ENCODE results near the gene STX18. TPM values are rescaled to one million over a fixed set of nuclear protein-coding genes. Genes with fewer than 3 reads are reported as not detected.

Gene STX18
- total RNA-seq, 3 donors from 2014 or later (not counting 1 experiment from before 2014, with no cell fraction given): 23.1 to 32.8 (median 29.0) TPM

DNA sequence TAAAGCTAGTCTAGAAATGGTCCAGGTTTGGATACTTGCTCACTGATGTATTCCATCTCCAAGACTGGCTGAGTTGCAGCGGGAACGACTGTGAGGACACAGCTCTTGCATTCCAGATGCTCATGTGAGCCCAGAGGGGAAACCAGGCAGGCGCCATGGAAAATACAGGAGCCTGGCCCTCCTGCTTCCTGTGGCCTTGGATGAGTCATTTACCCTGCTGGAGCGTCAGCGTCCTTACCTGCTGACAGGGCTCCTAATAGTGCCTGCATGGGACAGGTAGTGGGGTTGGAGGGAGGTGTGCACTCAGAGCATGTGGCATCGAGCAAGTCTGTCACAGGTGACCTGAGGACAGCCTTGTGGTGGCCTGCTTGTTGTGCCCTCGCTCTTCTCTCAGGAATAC lies 85.5 kb downstream of the STX18 start:
- Histone ChIP-seq H3K27ac (ENCODE audit: low read length) (no peak overlapping the region), H3K4me3 (ENCODE audit: low read length) (no peak overlapping the region), H3K4me1 (ENCODE audit: control insufficient read depth, insufficient read depth, low read length) (peaks cover 4% of the 10 kb centered on the region), H3K27me3 (ENCODE audit: control insufficient read depth, insufficient read depth, low read length) (no peaks in the 10 kb centered on the region), H3K36me3 (ENCODE audit: control insufficient read depth, insufficient read depth, low read length) (peaks cover 35% of the 10 kb centered on the region), H3K9me3 (ENCODE audit: control insufficient read depth, insufficient read depth, low read length) (no peaks in the 10 kb centered on the region)
- H3K4me3 Mint-ChIP-seq: no peak overlapping the region
- no peaks in the 10 kb centered on the region for H3K9me3 Mint-ChIP-seq
- intact Hi-C loops (cut with micrococcal nuclease): no loop called here
- DNase-seq (no peak), ATAC-seq (no peak)
- H3K4me1 Mint-ChIP-seq: peaks cover 2 to 10% of the 10 kb centered on the region in 2 donors
- H3K36me3 Mint-ChIP-seq: peaks cover 7% of the 10 kb centered on the region
- TF ChIP-seq, protein P1, sequence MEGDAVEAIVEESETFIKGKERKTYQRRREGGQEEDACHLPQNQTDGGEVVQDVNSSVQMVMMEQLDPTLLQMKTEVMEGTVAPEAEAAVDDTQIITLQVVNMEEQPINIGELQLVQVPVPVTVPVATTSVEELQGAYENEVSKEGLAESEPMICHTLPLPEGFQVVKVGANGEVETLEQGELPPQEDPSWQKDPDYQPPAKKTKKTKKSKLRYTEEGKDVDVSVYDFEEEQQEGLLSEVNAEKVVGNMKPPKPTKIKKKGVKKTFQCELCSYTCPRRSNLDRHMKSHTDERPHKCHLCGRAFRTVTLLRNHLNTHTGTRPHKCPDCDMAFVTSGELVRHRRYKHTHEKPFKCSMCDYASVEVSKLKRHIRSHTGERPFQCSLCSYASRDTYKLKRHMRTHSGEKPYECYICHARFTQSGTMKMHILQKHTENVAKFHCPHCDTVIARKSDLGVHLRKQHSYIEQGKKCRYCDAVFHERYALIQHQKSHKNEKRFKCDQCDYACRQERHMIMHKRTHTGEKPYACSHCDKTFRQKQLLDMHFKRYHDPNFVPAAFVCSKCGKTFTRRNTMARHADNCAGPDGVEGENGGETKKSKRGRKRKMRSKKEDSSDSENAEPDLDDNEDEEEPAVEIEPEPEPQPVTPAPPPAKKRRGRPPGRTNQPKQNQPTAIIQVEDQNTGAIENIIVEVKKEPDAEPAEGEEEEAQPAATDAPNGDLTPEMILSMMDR (IDR thresholded peaks at IDR 0.05): no peak
- H3K27me3 Mint-ChIP-seq (ENCODE audit: low read depth in 2 of 2): no peaks in the 10 kb centered on the region
- H3K27ac Mint-ChIP-seq: no peak overlapping the region
- WGBS (ENCODE audit: insufficient coverage): 94% methylated on average over 7 of the region's 7 CpGs

DNA sequence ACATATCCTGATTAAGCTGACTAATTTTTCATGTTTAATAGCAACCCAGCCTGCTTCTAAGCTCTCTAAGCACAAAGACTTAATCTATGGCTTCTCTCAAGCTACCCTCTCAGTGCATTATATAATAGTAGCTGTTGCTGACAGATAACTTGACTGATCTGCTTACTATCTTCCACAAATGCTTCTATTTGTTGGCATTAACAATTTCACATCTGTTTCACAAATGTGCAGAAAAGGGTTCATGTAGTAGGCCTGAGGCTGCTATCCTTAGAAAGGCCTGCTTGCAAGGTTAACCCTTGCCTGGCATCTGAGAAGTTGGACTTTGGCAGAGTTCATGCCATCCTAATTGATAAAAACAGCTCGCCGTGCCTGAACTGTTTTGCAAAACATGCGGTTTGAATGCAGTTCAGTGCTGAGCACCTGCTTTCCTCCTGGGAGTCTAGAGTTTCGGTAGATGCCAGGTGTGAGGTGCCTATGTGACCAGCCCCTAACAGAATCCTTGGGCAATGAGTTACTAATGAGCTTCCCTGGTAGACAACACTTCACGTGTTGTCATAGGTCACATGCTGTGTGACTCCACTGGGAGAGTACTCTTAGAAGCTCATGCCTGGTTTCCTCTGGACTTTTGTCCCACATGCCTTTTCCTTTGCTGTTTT lies 86.5 kb downstream of the STX18 start:
- no peaks in the 10 kb centered on the region for H3K9me3 ChIP-seq (ENCODE audit: control insufficient read depth, insufficient read depth, low read length)
- H3K36me3 ChIP-seq (ENCODE audit: control insufficient read depth, insufficient read depth, low read length): peaks cover 35% of the 10 kb centered on the region
- Mint-ChIP-seq H3K4me3 (no peak overlapping the region), H3K36me3 (peaks cover 7% of the 10 kb centered on the region), H3K9me3 (no peaks in the 10 kb centered on the region), H3K27ac (no peak overlapping the region), H3K27me3 (ENCODE audit: low read depth in 2 of 2) (no peaks in the 10 kb centered on the region), H3K4me1 (peaks cover 0 to 6% of the 10 kb centered on the region in 2 donors)
- intact Hi-C loops (cut with micrococcal nuclease): no loop called here
- ATAC-seq (no peak), DNase-seq (no peak)
- 92% methylated on average over 5 of the region's 5 CpGs for WGBS (ENCODE audit: insufficient coverage)
- no peaks in the 10 kb centered on the region for H3K4me1 ChIP-seq (ENCODE audit: control insufficient read depth, insufficient read depth, low read length)
- TF ChIP-seq, protein P1 (IDR thresholded peaks at IDR 0.05): no peak
- H3K4me3 ChIP-seq (ENCODE audit: low read length): no peak overlapping the region
- H3K27ac ChIP-seq (ENCODE audit: low read length): no peak overlapping the region
- no peaks in the 10 kb centered on the region for H3K27me3 ChIP-seq (ENCODE audit: control insufficient read depth, insufficient read depth, low read length)

DNA sequence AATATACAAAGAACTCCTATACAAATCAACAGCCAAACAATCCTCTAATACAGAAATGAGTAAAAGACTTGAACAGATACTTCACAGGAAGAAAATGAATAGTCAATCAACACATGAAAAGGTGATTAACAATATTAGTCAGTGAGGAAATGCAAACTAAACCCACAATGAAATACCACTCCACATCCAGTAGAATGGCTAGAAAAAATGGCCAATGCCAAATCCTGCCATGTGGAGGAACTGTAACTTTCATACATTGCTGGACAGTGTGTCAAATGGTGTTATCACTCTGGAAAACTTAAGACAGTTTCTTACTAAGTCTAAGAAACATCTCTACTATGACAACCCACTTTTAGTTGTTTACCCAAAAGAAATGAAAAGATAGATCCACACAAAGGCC lies 95.4 kb downstream of the STX18 start:
- Mint-ChIP-seq H3K36me3 (peaks cover under 1% of the 10 kb centered on the region), H3K9me3 (no peaks in the 10 kb centered on the region), H3K4me1 (no peaks in the 10 kb centered on the region), H3K4me3 (no peak overlapping the region), H3K27ac (no peak overlapping the region), H3K27me3 (ENCODE audit: low read depth in 2 of 2) (no peaks in the 10 kb centered on the region)
- H3K27ac ChIP-seq (ENCODE audit: low read length): no peak overlapping the region
- DNase-seq (no peak), ATAC-seq (no peak)
- TF ChIP-seq, protein P1 (IDR thresholded peaks at IDR 0.05): no peak
- no peaks in the 10 kb centered on the region for H3K9me3 ChIP-seq (ENCODE audit: control insufficient read depth, insufficient read depth, low read length)
- no peaks in the 10 kb centered on the region for H3K36me3 ChIP-seq (ENCODE audit: control insufficient read depth, insufficient read depth, low read length)
- H3K27me3 ChIP-seq (ENCODE audit: control insufficient read depth, insufficient read depth, low read length): no peaks in the 10 kb centered on the region
- intact Hi-C loops (cut with micrococcal nuclease): no loop called here
- H3K4me3 ChIP-seq (ENCODE audit: low read length): no peak overlapping the region
- H3K4me1 ChIP-seq (ENCODE audit: control insufficient read depth, insufficient read depth, low read length): no peaks in the 10 kb centered on the region

DNA sequence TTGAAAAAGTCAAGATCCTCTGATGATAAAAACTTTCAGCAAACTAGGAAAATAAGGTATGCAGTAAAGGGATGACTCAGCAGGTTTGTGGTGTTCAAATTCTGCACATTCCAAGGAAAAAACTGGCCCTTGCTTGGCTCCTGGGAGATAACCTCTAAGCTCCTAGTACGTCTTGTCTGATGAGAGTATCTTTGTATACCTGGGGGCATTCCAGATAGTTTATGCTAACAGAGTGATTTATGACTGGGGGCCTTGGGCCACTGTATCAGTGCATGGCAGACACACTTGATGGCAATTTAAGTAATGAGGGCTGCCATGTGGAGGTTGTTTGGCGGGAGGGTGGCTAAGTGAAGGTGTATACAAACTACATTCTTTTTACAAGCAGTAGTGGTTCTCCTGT lies 98.0 kb downstream of the STX18 start:
- no peak for ATAC-seq
- TF ChIP-seq, protein P1 (IDR thresholded peaks at IDR 0.05): no peak

More for the DNA sequence above, 98.0 kb downstream of the STX18 start:
- no peaks in the 10 kb centered on the region for H3K9me3 Mint-ChIP-seq
- H3K9me3 ChIP-seq (ENCODE audit: control insufficient read depth, insufficient read depth, low read length): no peaks in the 10 kb centered on the region
- H3K4me1 Mint-ChIP-seq: peaks cover 0 to 3% of the 10 kb centered on the region in 2 donors
- intact Hi-C loops (cut with micrococcal nuclease): no loop called here
- no peaks in the 10 kb centered on the region for H3K4me1 ChIP-seq (ENCODE audit: control insufficient read depth, insufficient read depth, low read length)
- DNase-seq: no peak
- H3K36me3 ChIP-seq (ENCODE audit: control insufficient read depth, insufficient read depth, low read length): no peaks in the 10 kb centered on the region
- H3K27ac ChIP-seq (ENCODE audit: low read length): no peak overlapping the region
- WGBS (ENCODE audit: insufficient coverage): 94% methylated on average over 1 of the region's 2 CpGs
- no peaks in the 10 kb centered on the region for H3K27me3 Mint-ChIP-seq (ENCODE audit: low read depth in 2 of 2)
- no peak overlapping the region for H3K27ac Mint-ChIP-seq
- no peaks in the 10 kb centered on the region for H3K27me3 ChIP-seq (ENCODE audit: control insufficient read depth, insufficient read depth, low read length)
- H3K4me3 ChIP-seq (ENCODE audit: low read length): no peak overlapping the region
- no peaks in the 10 kb centered on the region for H3K36me3 Mint-ChIP-seq
- H3K4me3 Mint-ChIP-seq: no peak overlapping the region
